GM21515 (cell line): ENCODE results near the gene ARNT2.

Experiments
- ATAC-seq: cut with Tn5 transposase; IDR thresholded peaks from one replicate; pipeline ENCODE4 v1.9.1; 2021; ENCODE audit not compliant: unreplicated experiment

The ARNT2 gene

GRCh38 chr15:80441041-80441440 lies 36.9 kb downstream of the ARNT2 start:
- ATAC-seq: no peak

- no peak for ATAC-seq
Measured at GRCh38 chr15:80441714-80442113, 37.5 kb downstream of the ARNT2 start.

- ATAC-seq: no peak
Measured at GRCh38 chr15:80442728-80443403, 38.7 kb downstream of the ARNT2 start.

GRCh38 chr15:80444680-80445251 lies 40.6 kb downstream of the ARNT2 start:
- no peak for ATAC-seq

GRCh38 chr15:80445300-80446041 lies 41.3 kb downstream of the ARNT2 start:
- ATAC-seq: no peak

- ATAC-seq: no peak
Measured at GRCh38 chr15:80447077-80447476, 42.9 kb downstream of the ARNT2 start.

GRCh38 chr15:80449825-80450224 lies 45.6 kb downstream of the ARNT2 start:
- ATAC-seq: no peak

GRCh38 chr15:80450811-80451321 lies 46.7 kb downstream of the ARNT2 start:
- no peak for ATAC-seq

- ATAC-seq: no peak
Measured at GRCh38 chr15:80452166-80452565, 48.0 kb downstream of the ARNT2 start.

- ATAC-seq: no peak
Measured at GRCh38 chr15:80455051-80455648, 51.0 kb downstream of the ARNT2 start.

GRCh38 chr15:80455668-80456442 lies 51.7 kb downstream of the ARNT2 start:
- ATAC-seq: peak; percentile 54

GRCh38 chr15:80456517-80457492 lies 52.6 kb downstream of the ARNT2 start:
- no peak for ATAC-seq

- no peak for ATAC-seq
Measured at GRCh38 chr15:80457896-80458295, 53.7 kb downstream of the ARNT2 start.

- no peak for ATAC-seq
Measured at GRCh38 chr15:80458580-80458979, 54.4 kb downstream of the ARNT2 start.

GRCh38 chr15:80459380-80459779 lies 55.2 kb downstream of the ARNT2 start:
- ATAC-seq: no peak

GRCh38 chr15:80459818-80460217 lies 55.6 kb downstream of the ARNT2 start:
- no peak for ATAC-seq

- ATAC-seq: no peak
Measured at GRCh38 chr15:80461356-80462095, 57.3 kb downstream of the ARNT2 start.

GRCh38 chr15:80462111-80462510 lies 57.9 kb downstream of the ARNT2 start:
- ATAC-seq: no peak
